GM21619 (cell line): ENCODE measurements around the gene ADAD1.

Experiments
- ATAC-seq: cut with Tn5 transposase; IDR thresholded peaks from one replicate; pipeline ENCODE4 v1.9.1; 2021; ENCODE audit not compliant: unreplicated experiment

ADAD1 gene

GRCh38 chr4:122453384-122453995 is 74.7 kb downstream of the ADAD1 start:
- no peak for ATAC-seq

- ATAC-seq: no peak
Measured at GRCh38 chr4:122456231-122457116, 77.7 kb downstream of the ADAD1 start, which contains the start of gene IL2. IL2 (minus strand) TSS chr4:122456725; CDS start chr4:122456440, 285 bp downstream.

- peak; percentile 86 for ATAC-seq
Measured at GRCh38 chr4:122458625-122459024, 79.8 kb downstream of the ADAD1 start.

GRCh38 chr4:122469457-122469856 is 90.6 kb downstream of the ADAD1 start:
- no peak for ATAC-seq

GRCh38 chr4:122475233-122475632 is 96.4 kb downstream of the ADAD1 start:
- ATAC-seq: no peak

GRCh38 chr4:122476126-122476525 is 97.3 kb downstream of the ADAD1 start:
- ATAC-seq: no peak

GRCh38 chr4:122476745-122477144 is 97.9 kb downstream of the ADAD1 start:
- no peak for ATAC-seq
